Glomerular visceral epithelial cell (primary cell): ENCODE data around the gene BECN2.

ENCODE experiments used
- DNase-seq: peaks from one replicate; pipeline ENCODE4 v3.0.0-alpha.2; 2016; ENCODE audit errors: extremely low spot score

BECN2 gene, protein sequence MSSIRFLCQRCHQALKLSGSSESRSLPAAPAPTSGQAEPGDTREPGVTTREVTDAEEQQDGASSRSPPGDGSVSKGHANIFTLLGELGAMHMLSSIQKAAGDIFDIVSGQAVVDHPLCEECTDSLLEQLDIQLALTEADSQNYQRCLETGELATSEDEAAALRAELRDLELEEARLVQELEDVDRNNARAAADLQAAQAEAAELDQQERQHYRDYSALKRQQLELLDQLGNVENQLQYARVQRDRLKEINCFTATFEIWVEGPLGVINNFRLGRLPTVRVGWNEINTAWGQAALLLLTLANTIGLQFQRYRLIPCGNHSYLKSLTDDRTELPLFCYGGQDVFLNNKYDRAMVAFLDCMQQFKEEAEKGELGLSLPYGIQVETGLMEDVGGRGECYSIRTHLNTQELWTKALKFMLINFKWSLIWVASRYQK

DNA sequence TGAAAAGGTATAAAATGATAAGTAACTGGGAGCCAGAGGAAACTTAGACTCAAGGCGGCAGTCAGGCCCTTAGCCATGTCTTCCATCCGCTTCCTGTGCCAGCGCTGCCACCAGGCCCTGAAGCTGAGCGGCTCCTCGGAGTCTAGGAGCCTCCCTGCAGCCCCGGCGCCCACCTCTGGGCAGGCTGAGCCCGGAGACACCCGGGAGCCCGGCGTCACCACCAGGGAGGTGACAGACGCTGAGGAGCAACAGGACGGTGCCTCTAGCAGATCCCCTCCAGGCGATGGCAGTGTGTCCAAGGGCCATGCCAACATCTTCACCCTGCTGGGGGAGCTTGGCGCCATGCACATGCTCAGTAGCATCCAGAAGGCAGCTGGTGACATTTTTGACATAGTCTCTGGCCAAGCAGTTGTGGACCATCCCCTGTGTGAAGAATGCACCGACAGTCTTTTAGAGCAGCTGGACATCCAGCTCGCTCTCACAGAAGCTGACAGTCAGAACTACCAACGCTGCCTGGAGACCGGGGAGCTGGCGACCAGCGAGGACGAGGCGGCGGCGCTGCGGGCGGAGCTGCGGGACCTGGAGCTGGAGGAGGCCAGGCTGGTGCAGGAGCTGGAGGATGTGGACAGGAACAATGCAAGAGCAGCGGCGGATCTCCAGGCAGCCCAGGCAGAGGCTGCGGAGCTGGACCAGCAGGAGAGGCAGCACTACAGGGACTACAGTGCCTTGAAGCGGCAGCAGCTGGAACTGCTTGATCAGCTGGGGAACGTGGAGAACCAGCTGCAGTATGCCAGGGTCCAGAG is at the start of gene BECN2:
Gene BECN2, plus strand, starts transcription at position 76 of the 803 bp plus-strand sequence. Its CDS starts 0 bp downstream, at position 76.
- no peak for DNase-seq

DNA sequence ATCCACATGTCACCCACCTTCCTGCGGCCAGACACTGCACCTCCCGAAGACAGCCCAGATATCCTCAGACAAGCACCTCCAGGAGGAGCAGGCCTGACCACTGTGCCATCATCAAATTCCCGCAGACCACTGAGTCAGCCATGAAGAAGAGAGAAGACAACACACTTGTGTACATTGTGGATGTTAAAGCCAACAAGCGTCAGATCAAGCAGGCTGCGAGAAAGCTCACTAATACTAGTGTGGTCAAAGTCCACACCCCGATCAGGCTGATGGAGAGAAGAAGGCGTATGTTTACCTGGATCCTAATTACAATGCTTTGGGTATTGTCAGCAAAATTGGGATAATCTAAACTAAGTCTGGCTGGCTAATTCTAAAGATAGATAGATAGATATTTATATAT is 41.4 kb upstream of the BECN2 start:
- DNase-seq: no peak

DNA sequence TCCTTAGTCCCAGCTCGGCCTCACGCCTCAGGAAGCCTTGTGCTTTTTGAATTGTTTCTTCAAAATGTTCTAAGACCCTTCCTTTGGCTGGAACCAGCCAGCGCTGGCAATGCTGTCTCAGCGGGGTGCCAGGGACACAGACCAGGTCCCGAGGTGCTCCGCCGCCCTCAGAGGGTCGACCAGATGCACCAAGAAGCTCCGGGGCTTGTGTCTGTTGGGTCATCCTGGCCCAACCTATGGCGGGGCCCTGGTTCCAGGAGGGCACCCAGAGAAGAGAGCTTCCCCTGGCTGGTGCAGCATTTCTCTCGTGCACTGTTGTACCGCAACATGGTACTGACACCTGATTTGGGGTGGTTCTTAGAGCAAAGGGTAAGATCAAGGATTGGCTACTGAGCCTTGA is 40.1 kb upstream of the BECN2 start:
- DNase-seq: no peak

DNA sequence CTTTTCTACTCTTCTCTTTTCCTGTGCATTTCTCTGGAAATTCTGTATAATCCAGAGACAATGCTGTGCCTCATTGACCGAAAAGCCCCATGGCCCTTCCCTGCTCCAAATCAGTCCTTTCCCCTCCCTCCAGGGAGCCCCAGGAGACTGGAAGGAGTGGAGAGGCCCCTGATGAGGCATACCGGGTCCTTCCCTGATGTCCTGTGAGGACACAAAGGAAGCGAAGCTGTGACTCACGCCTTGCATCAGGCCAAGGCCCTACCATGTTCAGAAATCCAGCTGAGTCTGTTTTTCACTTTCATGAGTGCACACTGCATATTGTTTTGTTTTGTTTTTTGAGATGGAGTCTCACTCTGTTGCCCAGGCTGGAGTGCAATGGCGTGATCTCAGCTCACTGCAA is 38.7 kb upstream of the BECN2 start:
- DNase-seq: peak; percentile 5

DNA sequence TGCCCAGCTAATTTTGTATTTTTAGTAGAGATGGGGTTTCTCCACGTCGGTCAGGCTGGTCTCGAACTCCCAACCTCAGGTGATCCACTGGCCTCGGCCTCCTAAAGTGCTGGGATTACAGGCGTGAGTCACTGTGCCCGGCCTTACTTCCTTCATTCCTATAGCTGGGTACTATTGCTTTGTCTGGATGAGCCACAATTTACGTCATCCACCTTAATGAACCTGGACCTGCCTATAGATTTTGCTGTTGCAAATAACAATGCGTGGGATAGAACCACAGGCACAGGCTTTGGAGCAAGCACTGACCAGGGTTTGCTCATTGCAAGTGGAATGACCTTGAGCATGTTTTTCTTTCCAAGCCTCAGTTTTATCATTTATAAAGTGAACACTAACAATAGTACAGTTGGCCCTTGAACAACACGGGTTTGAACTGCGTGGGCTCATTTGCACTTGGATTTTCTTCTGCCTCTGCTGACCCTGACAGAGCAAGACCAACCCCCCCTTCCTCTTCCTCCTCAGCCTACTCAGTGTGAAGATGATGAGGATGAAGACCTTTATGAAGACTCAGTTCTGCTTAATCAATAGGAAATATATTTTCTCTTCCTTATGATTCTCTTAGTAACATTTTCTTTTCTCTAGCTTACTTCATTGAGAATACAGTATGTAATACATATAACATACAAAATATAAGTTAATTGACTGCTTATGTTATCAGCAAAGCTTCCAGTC is 33.3 kb upstream of the BECN2 start:
- no peak for DNase-seq

DNA sequence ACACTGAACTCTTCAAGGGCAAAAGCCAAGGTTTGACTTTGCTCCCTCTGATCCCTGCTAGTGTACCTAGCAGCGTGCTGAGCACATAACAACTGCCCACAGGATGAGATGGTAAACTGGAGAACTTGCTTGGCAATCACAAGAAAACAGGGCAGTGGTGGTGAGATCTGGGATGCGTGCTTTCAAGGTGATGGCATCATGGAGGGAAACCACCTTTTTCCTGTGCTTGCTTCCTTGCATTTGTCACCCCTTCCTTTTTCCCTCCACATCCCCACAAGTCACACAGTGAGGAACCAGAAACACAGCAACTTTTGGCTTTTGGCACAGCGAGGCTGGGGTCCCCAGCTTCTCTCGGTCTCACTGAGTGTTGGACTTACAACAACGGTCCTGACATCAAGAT is 31.4 kb upstream of the BECN2 start:
- no peak for DNase-seq

DNA sequence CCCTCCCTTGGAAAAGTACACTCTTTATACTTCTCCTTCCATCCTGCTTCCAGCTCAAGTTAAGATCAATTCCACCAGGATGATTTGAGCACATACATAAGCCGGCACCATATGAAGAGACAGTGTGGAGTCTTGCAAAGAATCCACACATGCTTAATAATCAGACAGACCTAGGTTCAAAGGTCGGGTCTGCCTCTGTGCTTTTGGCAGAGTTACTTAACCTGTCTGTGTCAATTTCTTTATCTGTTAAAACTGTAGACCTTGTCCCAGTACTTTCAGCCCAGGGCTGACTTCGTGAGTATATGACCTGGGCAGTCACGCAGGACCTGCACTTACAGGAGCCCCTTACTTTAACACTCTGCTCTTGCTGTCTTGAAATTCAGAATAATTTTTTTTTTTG is 30.2 kb upstream of the BECN2 start:
- no peak for DNase-seq

DNA sequence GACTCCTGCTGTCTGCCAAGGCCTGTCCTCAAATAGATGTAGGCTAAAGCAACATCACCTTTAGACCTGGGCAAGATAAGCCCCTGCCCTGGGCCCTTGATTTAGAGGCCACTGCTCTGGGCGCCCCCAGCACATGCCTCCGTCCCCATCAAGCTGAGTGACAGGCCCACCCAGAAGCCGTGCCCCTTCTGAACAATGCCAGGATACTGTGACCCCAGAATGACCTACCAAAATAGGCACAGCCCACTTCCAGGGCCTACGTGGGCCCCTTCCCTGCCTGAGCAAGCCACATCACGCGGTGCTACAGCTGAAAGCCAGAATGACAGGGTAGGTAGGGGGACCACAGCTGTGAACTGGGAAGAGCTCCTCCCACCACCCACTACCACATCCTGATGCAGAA is 24.7 kb upstream of the BECN2 start:
- no peak for DNase-seq

DNA sequence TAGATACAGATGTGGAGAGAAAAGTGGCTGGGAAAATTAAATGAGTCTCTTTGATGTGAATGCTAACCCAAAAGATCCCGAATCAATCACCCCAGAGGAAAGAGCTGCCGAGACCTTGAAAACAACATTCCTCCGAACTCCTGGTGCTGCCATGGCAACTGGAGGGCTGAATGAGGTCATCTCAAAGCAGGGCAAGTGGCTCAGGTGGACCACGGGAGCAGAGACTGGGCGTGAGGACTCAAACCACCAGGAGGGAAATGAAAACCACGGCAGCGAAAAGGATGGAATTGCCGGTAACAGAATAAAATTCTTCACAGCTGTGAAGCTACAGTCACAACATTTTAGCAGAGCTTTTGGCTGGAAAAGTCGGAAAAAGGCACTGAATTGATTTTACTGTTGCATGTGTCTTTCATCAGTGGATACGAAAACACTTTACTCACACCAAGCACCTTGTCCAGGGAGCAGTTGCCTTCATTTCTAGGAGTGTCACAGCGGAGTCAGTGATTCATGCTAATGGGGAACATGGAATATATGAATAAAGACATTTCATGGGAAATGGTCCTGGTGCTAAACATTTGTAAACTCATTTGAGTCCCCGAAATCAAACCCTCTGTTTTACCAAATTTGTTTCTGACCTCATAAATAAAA is 23.2 kb upstream of the BECN2 start:
- DNase-seq: peak; percentile 66

DNA sequence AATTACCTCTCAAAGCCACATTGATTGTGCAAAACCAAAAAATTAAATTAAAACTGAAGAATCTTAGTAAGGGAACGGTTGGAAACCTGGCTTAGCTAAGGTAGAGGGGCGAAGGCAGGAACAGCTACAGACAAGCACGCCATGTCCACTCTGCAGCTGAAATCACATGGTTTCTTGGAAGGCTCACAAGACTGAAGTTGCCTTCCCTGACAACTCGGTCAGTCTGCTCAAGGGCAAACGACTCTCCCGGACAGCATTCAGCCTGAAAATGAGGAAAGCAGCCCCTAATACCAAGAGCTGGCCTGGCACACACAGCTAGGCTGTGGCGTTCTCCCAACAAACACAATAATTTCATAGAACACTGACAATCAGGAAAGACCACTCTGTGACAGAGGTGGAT is 22.7 kb upstream of the BECN2 start:
- DNase-seq: no peak

DNA sequence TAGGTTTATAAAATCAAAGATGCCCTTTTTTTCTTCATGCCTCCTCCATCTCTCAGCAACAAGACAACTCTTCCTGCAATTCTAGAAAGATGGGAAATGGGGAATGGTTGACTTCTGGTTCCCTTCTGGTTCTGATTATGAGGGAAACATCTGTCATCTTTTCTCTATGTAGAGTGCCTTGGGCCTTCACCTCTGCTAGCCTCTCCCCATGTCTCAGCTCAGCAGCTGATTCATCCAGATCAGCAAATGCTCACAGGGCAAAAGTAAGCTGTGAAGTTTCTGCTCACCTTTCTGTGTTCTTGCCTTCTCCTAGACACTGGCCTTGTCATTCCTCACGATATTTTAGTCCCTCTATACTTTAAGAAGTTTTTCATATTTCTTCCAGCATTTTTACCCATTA is 17.8 kb upstream of the BECN2 start:
- no peak for DNase-seq

DNA sequence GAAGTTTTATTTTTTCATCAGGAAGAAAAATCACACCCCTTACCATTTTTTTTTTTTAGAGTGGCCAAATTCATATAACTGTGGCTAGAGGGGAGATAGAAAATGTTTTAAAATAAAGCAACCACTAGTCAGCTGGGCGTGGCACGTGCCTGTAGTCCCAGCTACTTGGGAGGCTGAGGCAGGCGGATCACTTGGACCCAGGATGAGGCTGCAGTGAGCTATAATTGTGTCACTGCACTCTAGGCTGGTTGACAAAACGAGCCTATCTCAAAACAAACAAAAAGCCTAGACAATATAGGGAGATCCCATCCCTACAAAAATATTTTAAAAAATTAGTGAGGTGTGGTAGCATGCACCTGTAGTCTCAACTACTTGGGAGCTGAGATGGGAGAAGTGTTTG is 14.8 kb upstream of the BECN2 start:
- no peak for DNase-seq

DNA sequence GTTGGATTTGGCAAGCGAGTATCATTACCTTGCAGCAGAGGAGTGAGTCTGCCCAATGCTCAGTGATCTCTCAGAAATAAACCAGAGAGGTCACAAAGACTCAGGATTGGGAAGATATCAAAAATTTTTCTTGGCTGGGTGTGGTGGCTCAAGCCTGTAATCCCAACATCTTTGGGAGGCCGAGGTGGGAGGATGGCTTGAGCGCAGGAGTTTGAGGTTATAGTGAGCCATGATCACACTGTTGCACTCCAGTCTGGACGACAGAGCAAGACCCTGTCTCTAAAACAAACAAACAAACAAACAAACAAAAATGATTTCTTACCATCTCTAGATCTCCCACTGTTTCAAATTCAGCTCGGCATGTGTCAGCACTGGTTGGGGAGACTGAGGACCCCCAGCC is 13.3 kb upstream of the BECN2 start:
- no peak for DNase-seq

DNA sequence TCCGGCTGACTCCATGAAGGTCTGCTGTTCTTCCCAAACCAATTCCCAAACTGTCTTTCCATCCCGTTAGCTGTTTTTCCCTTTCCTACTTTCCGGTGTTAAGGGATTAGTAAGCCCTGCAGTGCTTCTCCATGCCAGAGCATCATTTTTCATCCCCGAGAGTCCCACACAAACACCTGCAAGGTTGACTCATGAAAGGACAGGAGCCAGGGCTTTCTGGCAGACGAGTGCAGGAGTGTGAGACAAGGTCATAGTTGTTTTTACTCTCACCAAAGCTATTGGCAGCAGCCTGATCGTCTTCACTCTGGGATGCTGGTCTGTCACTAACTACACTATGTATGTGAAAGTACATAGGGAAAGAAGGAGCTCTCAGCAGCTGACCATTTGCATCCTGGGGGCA is 10.2 kb upstream of the BECN2 start:
- DNase-seq: no peak

DNA sequence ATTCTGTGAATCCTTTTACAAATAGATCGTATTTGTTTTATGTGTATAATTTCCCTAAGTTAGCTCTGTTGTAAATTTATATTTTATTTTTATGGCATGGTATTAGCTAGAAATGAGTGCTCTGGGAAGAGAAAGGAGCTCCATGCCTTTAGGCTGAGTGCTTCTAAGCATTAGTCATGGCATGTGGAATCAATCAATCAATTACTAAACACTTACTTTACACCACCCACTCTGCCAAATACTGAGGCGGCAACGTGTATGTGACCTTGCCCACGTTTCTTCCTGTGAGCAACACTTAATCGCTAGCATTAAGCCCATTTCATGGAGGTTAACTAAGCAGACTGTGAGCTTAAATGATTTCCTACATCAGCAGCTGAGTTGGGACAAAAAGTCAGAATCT is 7.2 kb upstream of the BECN2 start:
- no peak for DNase-seq

DNA sequence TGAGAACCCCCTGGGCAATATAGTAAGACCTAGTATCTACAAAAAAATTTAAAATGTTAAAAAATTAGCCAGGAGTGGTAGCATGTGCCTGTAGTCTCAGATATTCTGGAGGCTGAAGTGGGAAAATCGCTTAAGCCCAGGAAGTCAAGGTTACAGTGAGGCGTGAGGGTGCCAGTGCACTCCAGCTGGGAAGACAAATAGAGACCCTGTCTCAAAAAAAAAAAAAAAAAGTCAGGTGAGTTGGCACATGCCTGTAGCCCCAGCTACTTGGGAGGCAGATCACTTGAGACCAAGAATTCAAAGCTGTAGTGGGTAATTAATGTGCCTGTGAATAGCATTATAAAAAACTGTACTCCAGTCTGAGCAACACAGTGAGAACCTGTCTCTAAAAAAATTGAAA is 4.6 kb downstream of the BECN2 start:
- DNase-seq: no peak

DNA sequence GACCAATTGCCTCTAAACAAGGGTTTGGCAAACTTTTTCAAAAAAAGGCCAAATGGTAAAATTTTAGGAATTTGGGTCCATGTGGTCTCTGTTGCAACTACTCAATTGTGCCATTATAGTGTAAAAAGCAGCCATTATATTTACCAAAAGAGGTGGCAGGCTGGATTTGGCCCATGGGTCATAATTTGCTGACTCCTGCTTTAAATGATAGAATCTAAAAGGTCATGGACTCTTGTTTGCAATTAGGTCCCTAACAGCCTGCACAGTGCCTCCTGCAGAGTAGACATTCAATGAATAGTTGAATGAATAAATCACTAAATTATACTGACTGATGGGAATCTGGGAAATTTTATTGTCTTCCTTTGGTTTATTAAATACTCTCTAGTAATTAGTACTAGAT is 6.2 kb downstream of the BECN2 start:
- no peak for DNase-seq

DNA sequence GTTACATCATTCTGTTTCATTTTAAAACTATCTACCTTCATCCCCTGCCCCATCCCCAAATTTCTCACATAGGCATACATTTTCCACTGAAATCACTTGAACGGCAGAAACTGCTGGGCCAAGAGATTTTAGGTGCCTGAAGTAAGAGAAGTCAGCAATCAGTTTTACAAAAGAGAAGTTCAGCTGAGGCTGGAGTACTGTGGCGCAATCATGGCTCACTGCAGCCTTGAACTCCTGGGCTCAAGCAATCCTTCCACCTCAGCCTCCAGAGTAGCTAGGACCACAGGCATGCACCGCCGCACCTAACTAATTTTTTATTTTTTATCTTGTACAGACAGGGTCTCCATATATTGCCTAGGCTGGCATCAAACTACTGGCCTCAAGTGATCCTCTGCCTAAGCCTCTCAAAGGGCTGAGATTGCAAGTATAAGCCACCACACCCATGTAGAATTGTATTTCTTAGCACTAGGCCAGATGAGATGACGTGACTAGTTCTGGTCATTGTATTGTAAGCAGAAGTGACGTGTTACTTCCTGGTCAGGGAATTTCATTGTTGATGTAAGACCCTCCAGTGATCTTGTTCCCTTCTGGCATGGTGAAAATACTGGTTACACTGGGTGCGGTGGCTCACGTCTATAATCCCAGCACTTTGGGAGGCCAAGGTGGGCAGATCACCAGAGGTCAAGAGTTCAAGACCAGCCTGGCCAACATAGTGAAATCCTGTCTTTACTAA is 7.1 kb downstream of the BECN2 start:
- no peak for DNase-seq

DNA sequence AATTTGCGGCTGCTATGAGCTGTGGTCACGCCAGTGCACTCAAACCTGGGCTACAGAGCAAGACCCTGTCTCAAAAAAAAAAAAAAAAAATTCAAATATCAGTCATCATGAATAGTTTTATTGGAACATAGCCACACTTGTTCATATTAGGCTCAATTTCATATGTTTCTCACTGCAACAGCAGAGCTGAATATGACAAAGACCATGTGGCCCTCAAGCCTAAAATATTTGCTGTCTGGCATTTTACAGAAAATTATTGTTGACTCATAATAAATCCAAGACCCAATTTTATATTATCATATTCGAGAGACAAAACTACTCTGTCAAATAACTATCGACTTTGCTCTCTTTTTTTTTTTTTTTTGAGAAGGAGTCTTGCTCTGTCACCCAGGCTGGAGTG is 11.0 kb downstream of the BECN2 start:
- no peak for DNase-seq

DNA sequence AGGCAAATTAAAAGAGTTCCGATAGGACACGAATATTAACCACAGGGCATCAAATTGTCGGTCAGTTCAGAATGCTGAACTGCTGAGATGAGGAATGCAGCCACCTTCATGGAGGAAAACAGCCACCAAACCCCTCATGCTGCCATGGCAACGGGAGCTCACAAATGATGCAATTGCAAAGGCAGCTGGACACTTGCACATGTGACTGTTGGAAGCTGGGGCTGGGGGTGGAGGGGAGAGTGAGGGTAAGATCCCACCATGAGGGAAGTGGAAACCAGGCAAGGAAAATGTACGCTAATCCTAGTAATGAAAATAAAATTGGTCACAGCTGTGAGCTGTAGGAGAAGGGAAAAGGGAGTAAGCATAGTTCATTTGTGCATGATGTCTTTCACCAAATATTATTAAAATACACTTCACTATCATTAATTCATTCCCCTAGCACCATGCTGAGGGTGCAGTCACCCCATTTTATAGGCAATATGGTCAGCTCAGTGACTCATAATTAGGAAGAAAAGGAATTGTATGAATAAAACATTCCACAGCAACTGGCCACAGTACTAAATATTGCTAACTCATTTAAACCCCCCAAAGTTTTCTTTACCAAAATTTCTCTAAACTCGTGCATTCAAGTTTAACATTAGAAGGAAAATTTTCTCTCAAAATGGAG is 15.3 kb downstream of the BECN2 start:
- DNase-seq: peak; percentile 76

DNA sequence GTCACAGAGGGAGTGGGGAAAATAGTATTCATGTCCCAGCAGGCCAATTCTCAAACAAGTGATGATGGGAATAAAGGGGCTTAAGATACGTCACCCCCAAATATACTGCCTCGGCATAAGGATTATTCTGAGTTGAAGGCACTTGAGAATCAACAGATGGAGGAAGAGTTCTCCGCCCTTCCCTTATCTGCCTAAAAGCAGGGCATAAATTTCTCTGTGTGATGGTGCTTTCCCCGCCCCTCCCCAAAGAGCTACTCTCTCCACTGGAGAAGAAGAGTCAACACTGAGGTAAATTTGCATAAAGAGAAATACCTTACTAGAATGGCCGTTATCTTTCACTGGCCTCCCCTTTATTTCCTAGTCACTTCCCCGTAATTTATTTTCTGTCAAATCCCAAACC is 18.7 kb downstream of the BECN2 start:
- DNase-seq: no peak
